Ureter (tissue), 1 donor: ENCODE results near the gene FAM13A. TPM values are rescaled to one million over a fixed set of nuclear protein-coding genes. Genes with fewer than 3 reads are reported as not detected.

Experiments
- DNase-seq: peaks from one replicate; pipeline ENCODE4 v3.0.0-alpha.2; 2020; ENCODE audit warnings: low spot score
- total RNA-seq: library from RNA; stranded (reverse); gene quantifications from one replicate; pipeline ENCODE4 v1.2.4, GENCODE V29; 2023
- donor health status: DM: yes; HTN: yes; CAD: no.

The FAM13A gene
- total RNA-seq, 1 donor from 2014 or later = 62.1 TPM

DNA sequence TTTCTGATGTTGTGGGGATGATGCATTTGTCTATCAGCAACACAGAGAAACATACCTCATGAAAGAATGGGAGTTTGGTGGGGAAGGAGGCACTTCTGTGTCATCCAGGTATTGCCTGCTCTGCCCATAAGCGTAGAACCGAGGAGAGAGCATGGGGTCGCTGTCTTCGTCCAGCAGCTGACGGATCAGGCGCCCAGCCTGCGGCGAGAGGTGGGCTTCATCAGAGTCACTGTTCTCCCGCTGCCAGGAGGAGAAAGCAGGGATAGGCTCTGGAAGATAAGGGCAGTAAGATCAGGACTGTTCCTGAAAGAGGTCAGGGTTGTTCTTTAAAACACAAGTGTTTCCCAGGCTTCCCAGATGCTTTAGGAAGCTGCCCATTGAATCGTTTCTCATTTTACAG lies 306.6 kb downstream of the FAM13A start:
- DNase-seq = no peak

DNA sequence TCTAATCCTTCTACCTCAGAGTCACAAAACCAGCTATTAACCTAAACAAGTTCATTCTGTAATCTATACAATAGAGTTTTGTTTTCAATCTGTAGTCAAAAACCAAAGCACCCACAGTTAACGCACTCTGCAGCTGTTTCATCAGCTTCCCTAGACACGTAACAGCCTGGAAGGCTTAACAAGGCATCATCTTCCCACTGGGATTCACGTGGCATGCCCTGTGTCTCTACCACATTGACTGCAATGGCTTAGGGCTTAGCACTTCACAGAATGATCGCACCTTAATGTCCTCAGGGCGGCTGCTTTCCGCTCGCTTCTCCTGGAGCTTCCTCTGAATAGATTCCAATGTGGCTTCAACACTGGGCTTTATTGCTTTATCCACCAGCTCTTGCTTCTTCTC lies 309.6 kb downstream of the FAM13A start:
- DNase-seq = no peak

DNA sequence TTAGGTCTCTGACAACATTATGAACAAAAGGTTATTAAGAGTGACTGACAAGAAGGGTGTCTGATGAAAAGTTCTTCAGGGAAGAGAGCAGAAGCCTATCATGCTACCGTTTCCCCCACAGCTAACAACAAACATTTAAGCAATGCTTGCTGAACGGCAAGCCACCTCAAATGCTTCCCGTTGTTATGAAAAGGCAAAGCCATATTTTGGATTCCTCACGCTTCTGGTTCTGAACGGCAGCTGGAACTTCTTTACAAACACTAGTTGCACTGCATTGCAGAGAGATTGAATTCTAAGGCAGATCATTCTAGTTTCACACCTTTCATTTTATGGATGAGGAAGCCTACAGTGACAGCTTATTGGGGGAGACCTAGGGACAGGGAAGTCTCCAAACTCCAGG lies 310.8 kb downstream of the FAM13A start:
- DNase-seq = no peak

GRCh38 chr4:88745581-88746163 lies 311.3 kb downstream of the FAM13A start:
- no peak for DNase-seq

DNA sequence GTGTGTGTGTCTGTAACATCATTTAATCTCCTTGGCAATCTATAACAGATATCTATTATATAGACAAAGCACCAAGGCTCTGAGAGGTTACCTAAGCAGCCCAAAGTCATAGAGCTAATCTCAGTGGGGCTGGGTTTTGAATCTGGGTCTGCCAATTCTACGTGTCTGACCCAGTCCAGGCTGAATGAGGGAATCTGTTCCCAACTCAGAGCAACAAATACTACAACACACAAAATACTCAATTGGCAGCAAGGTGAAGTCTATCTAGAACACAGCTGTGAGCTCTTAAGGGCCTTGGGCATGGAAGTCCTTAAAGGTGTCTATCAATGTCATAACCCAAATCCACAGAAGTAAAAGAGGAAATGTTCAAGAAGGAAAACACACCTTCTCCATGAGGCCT lies 311.8 kb downstream of the FAM13A start:
- DNase-seq = no peak

DNA sequence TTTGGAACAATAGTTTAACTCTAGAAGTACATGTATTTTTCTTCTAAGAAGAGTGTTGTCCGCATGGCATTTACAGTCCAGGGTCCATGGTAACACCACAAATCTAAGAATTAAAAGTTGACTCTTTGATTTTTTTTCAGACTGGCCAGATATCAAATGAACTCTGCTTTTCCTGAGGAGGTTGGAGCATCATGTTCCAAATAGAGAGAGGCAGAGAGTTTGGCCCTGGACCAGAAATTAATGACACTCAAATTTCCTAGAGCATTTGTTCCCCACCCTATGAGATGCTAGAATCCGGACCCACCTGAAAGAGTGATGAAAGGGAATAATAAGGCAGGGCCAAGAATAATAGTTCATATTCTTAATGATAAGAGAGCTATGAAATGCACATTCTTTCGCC lies 312.4 kb downstream of the FAM13A start:
- no peak for DNase-seq

DNA sequence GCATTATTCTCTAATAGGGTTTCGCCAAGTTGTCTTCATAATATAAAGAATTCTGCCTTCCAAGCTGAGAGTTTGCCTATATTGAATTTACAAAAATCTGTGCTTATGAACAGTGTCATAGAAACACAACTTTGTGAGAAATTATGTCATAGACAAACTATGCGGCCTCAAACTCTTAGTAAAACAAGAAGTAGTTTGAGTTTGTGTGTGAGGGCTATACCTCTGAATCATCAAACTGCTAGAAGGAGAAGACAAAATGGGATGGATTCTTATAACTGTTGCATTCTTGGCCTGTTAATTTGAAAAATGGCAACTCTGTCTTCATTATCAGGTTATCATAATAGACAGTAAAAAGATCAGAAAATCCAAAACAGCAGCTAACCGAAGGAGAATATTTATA lies 313.3 kb downstream of the FAM13A start:
- no peak for DNase-seq

DNA sequence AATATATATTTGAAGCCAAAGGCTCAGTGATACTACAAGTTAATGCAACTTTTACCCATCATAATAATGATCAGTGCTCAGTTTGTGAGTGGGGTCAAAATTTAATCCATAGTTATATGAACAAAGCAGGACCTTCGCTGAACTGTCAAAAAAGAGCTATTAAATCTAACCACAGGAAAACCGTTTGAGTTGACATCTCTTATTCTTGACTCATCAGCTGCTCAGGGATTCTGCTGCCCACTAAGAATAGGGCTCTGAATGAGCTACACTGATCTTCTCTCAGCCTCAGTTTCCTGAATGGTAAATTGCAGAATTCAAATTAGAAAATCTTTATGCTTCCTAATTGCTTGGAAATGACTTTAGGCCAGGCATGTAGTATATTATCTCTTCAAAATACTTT lies 314.4 kb downstream of the FAM13A start:
- no peak for DNase-seq

GRCh38 chr4:88738180-88738579 lies 318.8 kb downstream of the FAM13A start:
- no peak for DNase-seq

DNA sequence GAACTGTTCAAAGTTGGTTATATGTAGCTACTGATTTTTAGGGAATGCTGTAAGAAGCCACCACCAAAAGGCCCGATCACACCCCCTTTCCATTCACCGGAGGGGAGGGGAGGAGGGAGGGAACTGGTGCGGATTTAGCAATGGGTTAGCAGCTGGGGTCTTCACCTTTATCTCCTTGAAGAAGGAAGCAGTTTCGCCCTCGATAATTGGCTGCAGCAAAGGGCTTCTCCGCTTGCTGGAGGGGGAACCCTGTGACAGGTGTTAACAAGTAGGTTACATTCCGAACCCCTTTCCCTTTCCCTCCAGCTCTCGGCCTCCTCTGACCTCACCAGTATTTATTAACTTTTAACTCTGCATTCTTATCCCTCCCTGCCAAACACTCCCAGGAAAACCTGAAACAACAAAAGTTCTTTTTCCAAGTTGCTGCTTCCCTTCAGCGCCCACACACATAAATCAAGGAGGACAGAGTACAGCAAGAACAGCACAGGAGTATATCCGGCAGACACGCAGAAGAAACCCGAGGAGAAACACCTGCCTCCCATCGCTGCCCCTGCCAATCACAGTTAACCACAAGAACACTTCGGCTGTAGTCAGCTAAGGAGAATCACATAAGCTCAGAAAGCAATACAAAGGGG lies 319.6 kb downstream of the FAM13A start:
- peak; percentile 50 for DNase-seq

GRCh38 chr4:88736264-88736663 lies 320.7 kb downstream of the FAM13A start:
- DNase-seq = no peak

- no peak for DNase-seq
These were observed 321.4 kb downstream of the FAM13A start for GRCh38 chr4:88735564-88735963.

- DNase-seq = no peak
These were observed 322.5 kb downstream of the FAM13A start for GRCh38 chr4:88734403-88734949.

DNA sequence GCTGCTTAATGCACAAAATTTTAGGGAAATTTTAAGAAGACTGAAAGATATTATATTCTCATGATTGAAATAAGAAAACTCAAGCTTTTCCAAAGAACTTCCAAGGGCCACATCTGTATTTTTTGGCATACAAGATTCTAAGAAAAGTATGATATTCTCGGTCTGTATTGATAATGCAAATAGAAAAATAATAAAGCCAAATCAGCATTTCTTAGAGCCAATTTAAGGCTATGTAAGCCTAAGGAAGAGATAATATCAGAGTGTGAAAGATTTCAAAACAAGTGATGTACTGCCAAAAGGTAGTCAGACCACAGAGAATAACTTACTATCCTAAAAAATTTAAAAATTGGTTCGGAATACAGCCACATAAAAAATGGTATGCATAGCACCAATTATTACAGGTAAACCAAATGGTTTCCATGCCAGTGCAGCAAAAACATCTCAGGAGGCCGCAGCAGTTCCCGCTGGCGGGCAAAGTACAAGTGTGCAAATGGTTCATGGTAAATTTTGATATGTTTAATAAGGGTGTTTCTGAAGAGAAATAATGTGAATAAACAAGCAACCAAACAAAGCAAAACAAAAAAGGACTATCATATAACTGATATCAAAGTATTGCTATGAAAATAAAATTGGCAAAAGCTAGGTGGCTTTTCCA lies 324.1 kb downstream of the FAM13A start:
- DNase-seq = no peak

DNA sequence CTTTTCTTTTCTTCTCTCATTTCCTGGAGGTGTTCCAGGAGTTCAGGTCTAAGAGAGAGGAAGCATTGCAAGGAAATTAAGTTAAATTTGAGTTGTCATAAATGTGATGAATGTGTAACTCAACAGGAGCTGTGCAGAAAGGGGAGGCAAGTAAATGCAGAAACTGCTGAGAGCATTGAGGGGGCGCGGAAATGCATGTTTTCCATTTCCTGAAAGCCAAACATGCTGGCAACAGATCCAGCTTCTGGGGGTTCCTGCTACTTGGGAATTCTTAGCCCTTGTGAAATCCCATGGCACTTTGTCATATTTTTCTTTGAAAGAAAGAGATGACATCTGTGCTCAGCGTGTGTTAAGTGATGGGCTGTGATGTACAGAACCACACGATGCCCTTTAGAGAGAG lies 325.6 kb downstream of the FAM13A start:
- no peak for DNase-seq

- DNase-seq = no peak
These were observed 326.2 kb downstream of the FAM13A start for GRCh38 chr4:88730811-88731210.

DNA sequence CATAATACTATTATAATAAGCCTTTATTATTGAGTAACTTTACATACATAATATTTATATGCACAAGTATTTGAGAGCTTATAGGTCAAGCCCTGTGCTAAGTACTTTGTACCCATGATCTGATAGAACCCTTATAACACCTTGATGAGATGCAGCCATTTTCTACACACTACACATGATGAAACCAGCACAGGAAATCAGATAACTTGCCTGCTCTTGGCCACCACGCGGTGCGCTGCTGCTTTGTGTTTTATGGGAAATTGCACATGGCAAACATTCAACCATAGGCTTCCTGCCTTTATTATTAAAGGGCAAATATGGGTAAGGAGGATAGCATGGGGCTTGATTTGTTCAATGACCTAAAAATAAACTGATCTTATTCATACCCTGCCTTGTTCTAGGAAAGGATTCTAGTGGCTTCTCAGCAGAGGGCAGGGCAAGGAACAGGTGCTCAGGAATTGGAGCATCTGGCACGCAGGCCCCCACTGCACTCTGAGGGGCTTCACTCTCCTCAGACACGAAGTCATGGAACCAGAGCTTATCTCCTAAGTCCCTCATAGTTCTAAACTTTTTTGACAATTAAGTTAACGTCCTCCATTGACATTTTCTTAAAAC lies 327.7 kb downstream of the FAM13A start:
- no peak for DNase-seq

GRCh38 chr4:88728146-88728545 lies 328.8 kb downstream of the FAM13A start:
- DNase-seq = no peak

DNA sequence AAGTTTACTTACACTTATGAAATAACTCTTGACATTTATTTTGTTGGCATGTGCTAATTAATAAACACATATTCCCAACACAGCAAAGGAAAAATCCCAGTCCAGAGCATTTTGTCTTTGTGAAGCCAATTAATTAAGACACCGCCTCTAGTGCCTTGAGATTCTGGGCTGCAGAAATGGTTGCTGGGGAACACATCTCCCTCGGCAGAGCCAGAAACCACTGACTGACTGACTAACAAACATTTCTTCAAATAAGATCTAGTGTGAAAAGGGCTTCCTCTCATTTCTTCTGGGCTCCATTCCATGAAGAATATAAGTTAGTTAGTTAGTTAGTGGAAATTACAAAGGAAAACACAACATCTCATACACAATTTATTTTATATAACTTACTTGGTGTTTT lies 331.0 kb downstream of the FAM13A start:
- no peak for DNase-seq

GRCh38 chr4:88725143-88725542 lies 331.8 kb downstream of the FAM13A start:
- DNase-seq = no peak

DNA sequence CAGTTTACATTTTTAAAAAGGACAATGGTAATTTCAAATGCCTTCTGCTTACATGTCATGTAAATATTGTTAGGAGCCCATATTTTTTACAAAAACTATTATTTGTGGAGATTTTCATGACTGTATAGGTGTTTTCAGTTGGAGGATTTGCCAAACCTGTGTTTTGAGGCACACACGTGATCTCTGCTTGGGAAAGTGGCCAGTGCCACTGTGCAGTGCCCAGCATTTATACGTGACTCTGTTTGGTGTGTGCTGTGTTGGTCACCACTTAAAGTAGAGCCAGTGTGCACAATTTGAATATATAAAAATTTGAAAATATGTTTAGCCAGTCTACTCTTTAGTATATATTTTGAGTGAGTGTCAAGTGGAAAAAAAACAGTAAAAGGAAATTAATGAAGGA lies 332.6 kb downstream of the FAM13A start:
- no peak for DNase-seq

DNA sequence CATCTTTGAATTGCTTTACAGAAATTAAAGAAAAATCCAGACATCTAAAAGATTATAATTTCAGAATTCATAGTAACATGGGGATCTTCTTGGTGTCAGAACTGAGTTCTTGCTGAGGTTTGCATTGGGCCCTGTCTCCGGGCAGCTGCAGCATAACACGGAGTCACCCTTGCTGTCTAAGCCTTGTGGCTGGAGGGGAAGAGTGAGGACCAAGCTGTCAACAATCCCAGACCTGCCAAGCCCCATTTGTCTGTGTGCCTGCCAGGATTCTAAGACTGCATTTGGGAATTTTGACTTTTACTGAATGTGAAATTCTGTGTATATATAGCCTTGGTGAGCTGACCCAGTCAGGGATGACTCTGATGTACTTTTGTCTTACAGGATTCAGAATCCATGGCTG lies 334.2 kb downstream of the FAM13A start:
- no peak for DNase-seq

DNA sequence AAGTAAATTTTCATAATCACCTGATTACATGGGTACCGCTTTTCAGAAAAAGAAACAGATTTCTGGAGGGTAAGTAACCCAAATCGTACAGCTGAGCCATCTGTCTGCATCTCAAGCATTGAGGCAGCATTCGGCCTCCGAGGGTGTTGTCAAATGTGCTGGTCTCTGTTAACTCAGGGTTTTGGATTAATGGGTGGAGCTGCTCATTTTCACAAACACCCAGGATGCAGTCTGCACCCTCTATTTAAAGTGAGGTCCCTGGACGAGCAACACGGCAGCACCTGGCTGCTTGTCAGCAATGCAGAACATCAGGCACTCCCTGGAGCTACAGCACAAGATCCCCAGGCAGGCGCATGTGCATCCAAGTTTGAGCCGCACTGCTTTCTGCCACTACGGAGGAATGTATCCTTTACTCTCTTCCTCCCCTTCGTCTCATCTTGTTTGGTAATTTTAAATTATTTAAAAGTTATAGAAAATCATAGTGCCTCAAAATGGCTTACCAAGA lies 334.7 kb downstream of the FAM13A start:
- no peak for DNase-seq
